GM12878 (cell line): ENCODE results near the gene CNN1. TPM values are rescaled to one million over a fixed set of nuclear protein-coding genes. Genes with fewer than 3 reads are reported as not detected.

Experiments used
- BACH1 ChIP-seq: fragments of 450-650 bp; IDR thresholded peaks from 2 replicates; pipeline ENCODE4 v1.6.1; 2017; ENCODE audit warnings: mild to moderate bottlenecking, borderline replicate concordance
- BHLHE40 ChIP-seq, 2 experiments: fragments of 450-650 bp in 1 of 2; IDR thresholded peaks; 2 replicates each; pipeline ENCODE4 v1.6.1; 2011 to 2017; ENCODE audit warnings: low read depth in 2 of 2, borderline replicate concordance in 1 of 2, improper control_type of control experiment in 1 of 2, low read length in 1 of 2, mild to moderate bottlenecking in 1 of 2
- BMI1 ChIP-seq: fragments of 450-650 bp; IDR thresholded peaks from 2 replicates; pipeline ENCODE4 v1.6.1; 2016; ENCODE audit warnings: mild to moderate bottlenecking, moderate library complexity, borderline replicate concordance
- CEBPB ChIP-seq, 2 experiments: fragments of 150-350 bp in 1 of 2; IDR thresholded peaks; 2 replicates each; pipeline ENCODE4 v1.6.1; 2012 to 2014; ENCODE audit warnings: low read depth in 2 of 2, low read length in 2 of 2, borderline replicate concordance in 1 of 2, inconsistent platforms in 1 of 2
- CHD1 ChIP-seq: IDR thresholded peaks from 2 replicates; pipeline ENCODE4 v1.6.1; 2012; ENCODE audit warnings: low read depth, low read length, improper control_type of control experiment
- EP300 ChIP-seq, 2 experiments: fragments of 150-350 bp in 1 of 2; IDR thresholded peaks; 2 replicates each; pipeline ENCODE4 v1.6.1; 2011 to 2012; ENCODE audit warnings: low read depth in 2 of 2, low read length in 2 of 2, borderline replicate concordance in 1 of 2, improper control_type of control experiment in 1 of 2, inconsistent platforms in 1 of 2; ENCODE audit not compliant: control insufficient read depth in 1 of 2
- GABPA ChIP-seq: IDR thresholded peaks from 2 replicates; pipeline ENCODE4 v1.6.1; 2014; ENCODE audit warnings: antibody characterized with exemption, low read depth, mild to moderate bottlenecking, inconsistent platforms
- HCFC1 ChIP-seq: fragments of 150-350 bp; IDR thresholded peaks from 2 replicates; pipeline ENCODE4 v1.6.1; 2014; ENCODE audit warnings: low read length
- HDGF ChIP-seq: fragments of 450-650 bp; IDR thresholded peaks from 2 replicates; pipeline ENCODE4 v1.6.1; 2016; ENCODE audit warnings: antibody characterized with exemption
- MTA2 ChIP-seq: fragments of 450-650 bp; IDR thresholded peaks from 2 replicates; pipeline ENCODE4 v1.6.1; 2016; ENCODE audit warnings: low read depth, mild to moderate bottlenecking, moderate library complexity
- MXI1 ChIP-seq: fragments of 150-350 bp; IDR thresholded peaks from 2 replicates; pipeline ENCODE4 v1.6.1; 2011; ENCODE audit warnings: low read depth, mild to moderate bottlenecking, inconsistent platforms, low read length, improper control_type of control experiment
- RCOR1 ChIP-seq: conservative IDR thresholded peaks from 2 replicates; pipeline ENCODE4 v1.6.1; 2012; ENCODE audit warnings: low read depth, low read length, improper control_type of control experiment
- SRF ChIP-seq, 2 experiments: IDR thresholded peaks; 2 replicates each; pipeline ENCODE4 v1.6.1; 2011; ENCODE audit warnings: low read depth in 2 of 2, low read length in 2 of 2, mild to moderate bottlenecking in 1 of 2, moderate library complexity in 1 of 2
- TBL1XR1 ChIP-seq: IDR thresholded peaks from 2 replicates; pipeline ENCODE4 v1.6.1; 2012; ENCODE audit warnings: low read depth, low read length, improper control_type of control experiment
- TCF12 ChIP-seq: IDR thresholded peaks from 2 replicates; pipeline ENCODE4 v1.6.1; 2011; ENCODE audit warnings: low read depth, mild to moderate bottlenecking, low read length
- ZBTB11 ChIP-seq: fragments of 450-650 bp; formaldehyde crosslinking; IDR thresholded peaks from 2 replicates; pipeline ENCODE4 v1.5.0; 2022; ENCODE audit warnings: mild to moderate bottlenecking, missing genetic modification characterization
- ZNF207 ChIP-seq: fragments of 450-650 bp; IDR thresholded peaks from 2 replicates; pipeline ENCODE4 v1.6.1; 2014; ENCODE audit warnings: antibody characterized with exemption, mild to moderate bottlenecking, borderline replicate concordance
- ZNF592 ChIP-seq: fragments of 450-650 bp; IDR thresholded peaks from 2 replicates; pipeline ENCODE4 v1.6.1; 2017; ENCODE audit warnings: mild to moderate bottlenecking, moderate library complexity
- polyA plus RNA-seq, 11 experiments: library from polyadenylated mRNA; depleted of rRNA in 4 of 11; unstranded in 6 of 11; stranded (reverse) in 5 of 11; fragments of >200 nt; fragmentation: Nextera tagmentation in 4 of 11; fragmentation: Illumina TruSeq in 1 of 11; extraction: Ambion mirVana in 4 of 11; extraction: Trizol in 1 of 11; gene quantifications; 1 replicate in 1 of 11; 2 replicates in 10 of 11; pipeline versions ENCODE4 v1.2.1 to v1.2.3, GENCODE V29; 2011 to 2016; ENCODE audit warnings: inconsistent platforms in 2 of 11, missing spikeins in 2 of 11, low read depth in 1 of 11
- total RNA-seq, 4 experiments: library from RNA; depleted of rRNA in 3 of 4; stranded (reverse); fragments of >200 nt in 3 of 4; fragmentation: Illumina TruSeq in 1 of 4; extraction: Trizol in 1 of 4; gene quantifications; 2 replicates each; pipeline versions ENCODE4 v1.2.1 to v1.2.3, GENCODE V29; 2013 to 2021
- TF ChIP-seq, protein P1 (sequence below): fragments of 150-350 bp; IDR thresholded peaks from 2 replicates; pipeline ENCODE4 v1.6.1; 2014; ENCODE audit warnings: mild to moderate bottlenecking, low read depth, low read length

Gene CNN1
- total and polyA plus RNA-seq, 10 of the 15 experiments (the other 5 are each of a cell fraction or from before 2014, with no cell fraction given): 0.03 to 0.58 (median 0.22) TPM; not detected in 1

DNA sequence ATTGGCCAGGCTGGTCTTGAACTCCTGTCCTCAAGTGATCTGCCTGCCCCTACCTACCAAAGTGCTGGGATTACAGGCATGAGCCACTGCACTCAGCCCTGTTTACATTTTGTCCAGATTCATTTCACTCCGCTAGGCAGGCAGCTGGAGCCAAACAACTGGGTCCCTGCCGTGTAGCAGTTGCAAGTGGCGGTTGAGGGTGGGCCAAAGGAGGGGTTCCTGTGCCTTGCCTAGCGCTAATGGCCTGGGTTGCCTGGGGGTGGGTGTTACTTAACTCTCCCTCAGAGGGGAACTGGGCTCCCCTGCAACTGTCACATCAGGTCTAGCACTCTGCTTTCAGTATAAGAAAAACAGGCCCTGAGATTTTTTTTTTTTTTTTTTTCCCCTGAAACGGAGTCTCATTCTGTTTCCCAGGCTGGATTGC, 31.4 kb downstream of the CNN1 start (continued):
- TF ChIP-seq ZNF592: no peak
- no peak for TF ChIP-seq SRF (IDR thresholded peaks at IDR 0.05; ENCODE audit: low read depth in 2 of 2, low read length in 2 of 2)
- no peak for TF ChIP-seq ZBTB11 (CRISPR knock-in tag)
- TF ChIP-seq TBL1XR1: no peak
- TF ChIP-seq, protein P1, sequence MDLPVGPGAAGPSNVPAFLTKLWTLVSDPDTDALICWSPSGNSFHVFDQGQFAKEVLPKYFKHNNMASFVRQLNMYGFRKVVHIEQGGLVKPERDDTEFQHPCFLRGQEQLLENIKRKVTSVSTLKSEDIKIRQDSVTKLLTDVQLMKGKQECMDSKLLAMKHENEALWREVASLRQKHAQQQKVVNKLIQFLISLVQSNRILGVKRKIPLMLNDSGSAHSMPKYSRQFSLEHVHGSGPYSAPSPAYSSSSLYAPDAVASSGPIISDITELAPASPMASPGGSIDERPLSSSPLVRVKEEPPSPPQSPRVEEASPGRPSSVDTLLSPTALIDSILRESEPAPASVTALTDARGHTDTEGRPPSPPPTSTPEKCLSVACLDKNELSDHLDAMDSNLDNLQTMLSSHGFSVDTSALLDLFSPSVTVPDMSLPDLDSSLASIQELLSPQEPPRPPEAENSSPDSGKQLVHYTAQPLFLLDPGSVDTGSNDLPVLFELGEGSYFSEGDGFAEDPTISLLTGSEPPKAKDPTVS: no peak
- no peak for TF ChIP-seq CEBPB (IDR thresholded peaks at IDR 0.05; ENCODE audit: borderline replicate concordance in 1 of 2, low read depth in 2 of 2, low read length in 2 of 2)
- no peak for TF ChIP-seq BMI1
- TF ChIP-seq EP300 (IDR thresholded peaks at IDR 0.05; ENCODE audit: borderline replicate concordance in 1 of 2, control insufficient read depth in 1 of 2, low read depth in 2 of 2, low read length in 2 of 2): peak in 1 of 2 experiments; percentile 45; a peak in 1 of 4 replicates
- no peak for TF ChIP-seq CHD1
- TF ChIP-seq ZNF207: no peak
- peak in 1 of 2 experiments; percentile 21; a peak in 1 of 4 replicates for TF ChIP-seq BHLHE40 (IDR thresholded peaks at IDR 0.05; ENCODE audit: borderline replicate concordance in 1 of 2, low read depth in 2 of 2, low read length in 1 of 2)
- no peak; the same call in 1 of the 2 replicates for TF ChIP-seq BACH1
- no peak for TF ChIP-seq GABPA
- peak; percentile 7; the same call in 1 of the 2 replicates for TF ChIP-seq TCF12
- TF ChIP-seq HCFC1: no peak
- no peak for TF ChIP-seq MXI1
- TF ChIP-seq HDGF: no peak
- TF ChIP-seq MTA2: 0 out of 2 replicates have a peak, but pooled peaks have one; percentile 53
- no peak for TF ChIP-seq RCOR1
